ENCODE measurements around the gene HINT2. TPM values are rescaled to one million over a fixed set of nuclear protein-coding genes. Genes with fewer than 3 reads are reported as not detected.

Gene HINT2
- polyA plus RNA-seq, 5 donors: 29.1 to 42.3 (median 33.5) TPM

GRCh38 chr9:35813434-35814105 is 1.3 kb downstream of the HINT2 start:
- no peak for DNase-seq

- peak; percentile 89 to 90 for DNase-seq
These were observed 2.7 kb downstream of the HINT2 start, which contains the start of gene SPAG8 for GRCh38 chr9:35812025-35812602. TSS of gene SPAG8 (minus strand) at chr9:35812262. CDS start at chr9:35812147, 115 bp downstream.

GRCh38 chr9:35811381-35812024 is 3.3 kb downstream of the HINT2 start:
- DNase-seq: no peak

- DNase-seq: no peak
These were observed 4.7 kb downstream of the HINT2 start for GRCh38 chr9:35810122-35810521.

- no peak for DNase-seq
These were observed 6.4 kb downstream of the HINT2 start for GRCh38 chr9:35808433-35808832.

GRCh38 chr9:35806101-35806500 is 8.7 kb downstream of the HINT2 start:
- DNase-seq: no peak

- no peak for DNase-seq
These were observed 13.3 kb downstream of the HINT2 start for GRCh38 chr9:35801328-35802128.

GRCh38 chr9:35800530-35800929 is 14.3 kb downstream of the HINT2 start:
- no peak for DNase-seq

- no peak for DNase-seq
These were observed 16.0 kb downstream of the HINT2 start for GRCh38 chr9:35798658-35799374.

- DNase-seq: no peak
These were observed 17.3 kb downstream of the HINT2 start for GRCh38 chr9:35797311-35798109.

- no peak for DNase-seq
These were observed 19.1 kb downstream of the HINT2 start for GRCh38 chr9:35795695-35796094.

GRCh38 chr9:35793461-35793860 is 21.4 kb downstream of the HINT2 start:
- DNase-seq: no peak

- DNase-seq: no peak
These were observed 22.0 kb downstream of the HINT2 start for GRCh38 chr9:35792826-35793225.

- DNase-seq: no peak
These were observed 22.6 kb downstream of the HINT2 start for GRCh38 chr9:35792024-35792813.

- DNase-seq: peak; percentile 32 to 42
These were observed 23.4 kb downstream of the HINT2 start, which contains the start of gene NPR2 for GRCh38 chr9:35791297-35791921. TSS of gene NPR2 (plus strand) at chr9:35791591. CDS start at chr9:35792409, 818 bp downstream.

GRCh38 chr9:35790385-35791296 is 24.2 kb downstream of the HINT2 start:
- DNase-seq: peak; percentile 77 to 81

- no peak for DNase-seq
These were observed 24.8 kb downstream of the HINT2 start for GRCh38 chr9:35790025-35790384.

GRCh38 chr9:35789541-35789940 is 25.3 kb downstream of the HINT2 start:
- DNase-seq: no peak
